Fibroblast of skin of left biceps (primary cell): ENCODE results near the gene PKN3.
A peak's percentile ranks its signal among the peaks of the same experiment; 100 is the strongest.
"Not testable (repeated sequence)": the region's sequence is repeated elsewhere in the genome, so short reads cannot be mapped to it uniquely, and the experiment has no call there.

Experiments
- DNase-seq, 2 experiments: peaks; one replicate each; pipeline ENCODE4 v3.0.0-alpha.2; 2013; ENCODE audit warnings: low read depth in 2 of 2

Gene PKN3

DNA sequence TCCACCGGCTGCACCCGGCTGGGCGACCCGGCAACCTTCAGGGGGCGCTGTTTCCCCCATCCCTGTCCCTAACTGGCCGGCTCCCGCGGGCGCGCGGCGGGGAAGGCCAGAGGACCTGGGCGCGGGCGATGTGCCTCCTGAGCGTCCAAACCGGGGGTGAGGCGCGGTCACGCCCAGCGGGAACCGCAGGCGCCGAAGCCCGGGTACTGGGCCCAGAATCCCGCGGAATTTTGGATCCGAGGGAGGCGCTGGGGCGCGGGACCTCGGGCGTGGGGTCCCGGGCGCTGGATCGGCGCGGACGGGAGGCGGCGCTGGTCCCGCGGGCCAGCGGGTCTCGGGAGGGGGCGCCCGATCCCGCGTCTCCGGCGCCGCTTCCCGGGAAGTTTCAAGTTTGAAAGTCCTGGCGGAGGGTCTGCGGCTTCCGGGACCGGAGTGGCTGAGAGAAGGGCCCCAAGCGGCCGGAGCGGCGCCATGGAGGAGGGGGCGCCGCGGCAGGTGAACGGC, at the start of gene PKN3:
PKN3 (plus strand) TSS at position 59 of the 504 bp plus-strand sequence; CDS start at position 472, 413 bp downstream.
- no peak for DNase-seq

DNA sequence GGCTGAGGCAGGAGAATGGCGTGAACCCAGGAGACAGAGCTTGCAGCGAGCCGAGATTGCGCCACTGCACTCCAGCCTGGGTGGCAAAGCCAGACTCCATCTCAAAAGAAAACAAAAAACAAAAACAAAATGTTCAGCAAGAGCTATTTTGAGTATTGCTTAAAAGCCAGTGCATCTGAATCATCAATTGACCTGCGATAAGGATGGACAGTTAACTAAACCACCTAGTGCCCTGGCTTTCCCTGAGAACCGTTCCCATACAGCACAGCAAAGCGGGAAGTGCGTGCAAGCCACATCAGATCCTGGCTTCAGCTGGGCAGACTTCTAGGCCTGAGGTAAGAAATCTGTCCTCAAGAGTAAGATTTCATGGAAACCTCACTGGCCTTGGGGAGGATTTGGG, 48.4 kb upstream of the PKN3 start:
- no peak for DNase-seq

DNA sequence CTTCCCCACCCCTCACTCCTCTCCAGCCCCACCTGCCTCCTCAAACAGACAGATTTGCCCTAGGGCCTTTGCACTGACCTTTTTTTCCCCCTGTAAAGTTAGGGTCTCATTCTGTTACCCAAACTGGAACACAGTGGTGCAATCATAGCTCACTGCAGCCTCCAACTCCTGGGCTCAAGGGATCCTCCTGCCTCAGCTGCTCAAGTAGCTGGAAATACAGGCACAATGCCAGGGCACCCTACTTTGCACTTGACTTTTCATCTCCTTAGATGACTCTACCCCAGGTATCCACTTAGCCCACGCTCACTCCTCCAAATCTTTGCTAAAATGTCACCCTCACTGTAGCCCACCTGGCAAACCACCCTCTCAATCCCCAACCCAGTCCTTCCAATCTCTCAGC, 47.8 kb upstream of the PKN3 start:
- no peak for DNase-seq

DNA sequence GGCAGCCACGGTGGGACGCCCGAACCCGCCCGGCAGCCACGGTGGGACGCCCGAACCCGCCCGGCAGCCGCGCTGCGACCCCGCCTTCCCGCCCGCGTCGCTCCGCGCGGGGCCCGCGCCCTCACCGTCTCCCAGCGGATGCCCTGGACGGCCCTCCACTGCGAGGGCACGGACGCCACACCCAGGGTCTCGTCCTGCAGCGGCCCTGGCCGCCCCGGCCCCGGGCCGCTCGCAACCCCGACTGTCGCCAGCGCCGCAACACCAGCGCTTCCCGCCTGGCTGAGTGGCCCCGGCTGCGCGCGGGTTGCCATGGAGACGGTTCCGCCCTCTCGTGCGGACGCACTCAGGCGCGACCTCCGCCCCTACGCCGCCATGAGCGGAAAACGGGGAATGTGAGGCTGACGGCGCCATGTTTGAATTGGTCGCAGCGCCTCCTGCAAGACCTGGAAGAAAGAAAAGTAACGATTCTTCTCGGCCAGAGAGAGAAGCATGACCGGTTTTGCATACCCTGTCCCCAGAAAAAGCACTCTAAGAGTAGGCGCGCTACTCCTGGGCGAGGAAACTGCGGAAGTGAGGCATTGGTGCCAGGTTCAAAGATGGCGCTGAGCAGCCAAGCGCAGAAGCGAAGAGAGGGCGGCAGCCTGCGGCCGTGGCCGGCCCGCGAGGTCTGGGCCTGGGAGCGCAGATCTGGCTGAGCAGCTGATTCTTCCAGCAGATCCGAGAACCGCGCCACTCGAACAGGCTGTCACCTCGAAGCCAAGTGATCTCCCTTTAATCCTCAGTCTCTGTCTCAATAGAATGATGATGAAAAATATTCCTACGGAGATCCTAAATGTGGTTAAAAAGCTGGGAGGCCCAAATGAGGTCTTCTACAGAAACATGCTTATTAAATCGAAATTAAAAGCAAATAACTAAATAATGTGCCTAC, 45.6 kb upstream of the PKN3 start, which contains the start of gene DYNC2I2:
DYNC2I2 (minus strand) TSS at position 432 of the 928 bp plus-strand sequence; CDS start at position 311, 121 bp downstream.
- DNase-seq, result peak; percentile 78 to 82

DNA sequence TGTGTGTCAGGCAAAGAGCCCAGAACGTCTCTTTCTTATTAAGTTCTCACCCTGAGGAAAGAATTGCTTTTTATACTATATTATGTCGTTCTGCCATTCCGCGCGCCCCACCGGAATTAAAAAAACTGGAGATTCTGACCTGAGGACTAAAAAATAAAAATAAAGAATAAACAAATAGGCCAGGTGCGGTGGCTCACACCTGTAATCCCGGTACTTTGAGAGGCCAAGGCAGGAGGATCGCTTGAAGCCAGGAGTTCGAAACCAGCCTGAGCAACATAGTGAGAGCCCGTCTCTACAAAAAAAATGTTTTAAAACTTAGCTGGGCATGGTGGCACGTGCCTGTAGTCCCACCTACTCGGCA, 45.0 kb upstream of the PKN3 start:
- DNase-seq, result no peak

DNA sequence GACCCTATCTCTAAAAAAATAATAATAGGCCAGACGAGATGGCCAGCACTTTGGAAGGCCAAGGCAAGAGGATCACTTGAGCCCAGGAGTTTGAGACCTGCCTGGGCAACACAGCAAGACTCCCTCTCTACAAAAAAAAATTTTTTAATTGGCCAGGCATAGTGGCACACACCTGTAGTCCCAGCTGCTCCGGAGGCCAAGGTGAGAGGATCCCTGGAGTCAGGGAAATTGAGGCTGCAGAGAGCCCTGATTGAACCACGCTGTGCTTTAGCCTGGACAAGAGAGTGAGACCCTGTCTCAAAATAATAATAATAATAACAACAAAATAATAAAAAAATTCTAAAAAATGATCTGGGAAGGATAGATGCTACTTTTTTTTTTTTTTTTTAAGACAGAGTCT, 44.5 kb upstream of the PKN3 start:
- DNase-seq, result no peak

DNA sequence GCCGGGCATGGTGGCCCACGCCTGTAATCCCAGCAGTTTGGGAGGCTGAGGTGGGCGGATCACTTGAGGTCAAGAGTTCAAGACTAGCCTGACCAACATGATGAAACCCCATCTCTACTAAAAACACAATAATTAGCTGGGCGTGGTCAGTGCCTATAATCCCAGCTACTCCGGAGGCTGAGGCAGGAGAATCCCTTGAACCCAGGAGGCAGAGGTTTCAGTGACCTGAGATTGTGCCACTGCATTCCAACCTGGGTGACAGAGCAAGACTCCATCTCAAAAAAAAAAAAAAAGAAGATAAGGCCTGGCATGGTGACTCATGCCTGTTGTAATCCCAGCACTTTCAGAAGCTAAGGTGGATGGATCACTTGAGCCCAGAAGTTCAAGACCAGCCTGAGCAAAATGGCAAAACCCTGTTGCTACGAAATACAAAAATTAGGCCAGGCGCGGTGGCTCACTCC, 35.8 kb upstream of the PKN3 start:
- not testable (repeated sequence) for DNase-seq

DNA sequence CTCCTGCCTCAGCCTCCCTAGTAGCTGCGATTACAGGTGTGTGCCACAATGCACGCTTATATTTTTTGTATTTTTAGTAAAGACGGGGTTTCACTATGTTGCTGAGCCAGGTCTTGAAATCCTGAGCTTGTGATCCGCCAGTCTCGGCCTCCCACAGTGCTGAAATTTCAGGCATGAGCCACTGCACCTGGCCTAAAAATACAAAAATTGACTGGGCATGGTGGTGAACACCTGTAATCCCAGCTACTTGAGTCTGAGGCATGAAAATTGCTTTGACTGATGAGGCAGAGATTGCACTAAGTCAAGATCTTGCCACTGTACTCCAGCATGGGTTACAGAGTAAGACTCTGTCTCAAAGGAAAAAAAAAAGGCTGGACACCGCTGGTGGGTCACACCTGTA, 32.5 kb upstream of the PKN3 start:
- DNase-seq, result no peak

DNA sequence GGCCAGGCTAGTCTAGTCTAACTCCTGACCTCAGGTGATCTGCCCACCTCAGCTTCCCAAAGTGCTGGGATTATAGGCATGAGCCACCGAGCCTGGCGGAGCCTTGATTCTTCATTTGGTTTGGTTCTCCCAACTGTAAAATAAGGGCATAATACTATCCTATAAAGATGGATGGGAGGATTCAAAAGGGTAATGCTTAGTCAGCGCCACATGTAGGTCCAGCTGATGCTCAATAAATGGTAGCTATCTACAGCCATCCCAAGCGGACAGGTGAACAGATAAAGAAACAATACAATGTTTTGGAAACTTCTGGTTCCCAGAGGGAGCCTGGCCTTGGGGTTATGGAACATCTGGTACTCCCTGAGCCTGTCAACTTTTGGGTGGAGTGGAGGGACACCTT, 26.9 kb upstream of the PKN3 start:
- DNase-seq, result no peak

DNA sequence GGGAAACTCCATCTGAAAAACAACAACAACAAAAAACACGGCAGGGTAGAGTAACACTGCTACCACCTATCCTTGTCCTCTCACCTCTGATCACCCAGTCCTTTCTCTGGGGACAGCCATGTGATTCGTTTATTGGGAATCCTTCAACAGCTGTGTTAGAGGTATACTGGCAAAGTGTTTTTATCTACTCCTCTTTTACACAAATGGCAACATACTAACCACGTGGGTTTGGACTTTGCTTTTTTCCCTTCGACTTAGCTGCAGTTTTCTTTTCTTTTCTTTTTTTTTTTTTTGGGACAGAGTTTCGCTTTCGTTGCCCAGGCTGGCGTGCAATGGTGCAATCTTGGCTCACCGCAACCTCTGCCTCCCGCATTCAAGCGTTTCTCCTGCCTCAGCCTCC, 24.5 kb upstream of the PKN3 start:
- DNase-seq, result no peak

DNA sequence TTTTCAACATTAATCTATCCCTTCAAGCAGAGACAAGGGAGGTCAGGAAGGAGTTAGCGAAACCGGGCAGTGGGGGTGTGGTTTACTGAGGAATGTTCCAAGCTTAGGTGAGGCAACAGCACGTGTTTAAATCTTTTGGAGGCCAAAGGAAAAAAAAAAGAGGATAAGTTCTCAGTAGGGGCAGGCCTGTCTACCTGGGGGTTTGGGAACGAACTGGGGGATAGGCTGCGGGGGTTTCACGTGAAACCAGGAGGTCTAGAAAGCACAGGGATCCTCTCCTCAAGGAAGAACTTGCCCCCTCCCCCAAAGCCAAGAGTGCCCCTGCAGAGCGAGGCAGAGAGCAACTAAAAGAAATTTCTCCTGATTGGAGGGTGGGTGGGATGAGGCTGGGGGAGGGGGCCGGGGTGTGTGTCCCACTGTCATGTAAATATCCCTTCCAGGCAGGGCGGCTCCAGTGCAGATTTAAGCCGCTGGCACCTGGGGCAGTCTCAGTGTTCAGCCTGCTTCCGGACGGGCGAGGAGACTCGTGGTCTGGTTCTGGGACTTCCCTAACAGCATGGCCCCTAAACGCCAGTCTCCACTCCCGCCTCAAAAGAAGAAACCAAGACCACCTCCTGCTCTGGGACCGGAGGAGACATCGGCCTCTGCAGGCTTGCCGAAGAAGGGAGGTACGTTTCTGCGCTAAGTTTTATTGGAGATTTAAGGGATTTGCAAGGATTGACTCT, 18.8 kb upstream of the PKN3 start:
- DNase-seq, result no peak

DNA sequence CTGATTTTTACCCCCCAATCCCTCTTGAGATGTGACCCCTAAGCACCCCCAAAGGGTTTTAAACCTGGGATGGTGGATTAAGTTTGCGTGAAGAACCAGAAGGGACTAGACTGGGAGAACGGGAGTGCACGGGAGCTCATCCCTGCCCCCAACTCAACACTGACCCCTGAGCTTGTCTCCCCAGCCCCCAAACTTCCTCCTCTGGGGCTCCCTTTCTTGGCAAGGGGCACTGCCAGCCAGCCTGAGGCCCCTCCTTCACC, 18.3 kb upstream of the PKN3 start:
- no peak for DNase-seq

DNA sequence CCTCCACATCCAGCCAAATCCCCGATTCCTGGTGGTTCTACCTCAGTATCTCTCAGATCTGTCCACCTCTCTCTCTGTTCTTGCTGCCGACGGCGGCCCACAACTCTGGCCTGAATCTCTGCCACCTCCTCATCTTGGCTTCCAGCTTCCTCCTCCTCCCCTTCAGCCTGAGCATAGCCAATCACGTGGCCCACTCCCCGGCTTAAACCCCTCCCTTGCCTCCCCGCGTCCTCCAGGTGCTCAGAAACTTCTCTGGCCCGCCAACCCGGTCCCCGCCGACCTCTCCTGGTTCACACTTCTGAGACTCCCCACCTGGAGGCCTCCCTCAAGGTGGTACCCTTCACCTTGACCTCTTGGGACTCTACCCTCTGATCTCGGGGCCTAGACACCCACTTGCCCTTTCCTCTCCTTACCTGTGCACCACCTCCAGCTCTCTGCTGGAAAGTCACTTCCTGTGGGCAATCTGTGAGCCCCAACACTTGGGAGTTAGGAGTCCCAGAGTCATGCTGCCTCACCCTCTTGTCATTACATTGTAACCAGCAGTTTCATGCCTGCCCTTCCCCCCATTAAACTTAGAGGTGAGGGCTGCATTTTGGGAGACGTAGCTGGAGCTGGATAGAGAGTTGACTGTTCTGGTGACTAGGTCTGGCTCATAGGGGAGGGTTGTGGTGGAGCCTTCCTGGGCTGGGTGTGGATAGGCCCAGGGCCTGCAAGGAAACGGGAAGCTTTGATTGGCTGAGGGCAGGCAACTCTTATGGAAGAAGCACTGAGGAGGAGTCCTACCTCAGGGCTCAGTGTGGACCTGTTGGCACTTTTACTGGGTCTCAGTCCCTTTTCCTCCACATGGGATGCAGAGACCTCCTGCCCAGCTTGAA, 17.7 kb upstream of the PKN3 start:
- DNase-seq, result no peak

DNA sequence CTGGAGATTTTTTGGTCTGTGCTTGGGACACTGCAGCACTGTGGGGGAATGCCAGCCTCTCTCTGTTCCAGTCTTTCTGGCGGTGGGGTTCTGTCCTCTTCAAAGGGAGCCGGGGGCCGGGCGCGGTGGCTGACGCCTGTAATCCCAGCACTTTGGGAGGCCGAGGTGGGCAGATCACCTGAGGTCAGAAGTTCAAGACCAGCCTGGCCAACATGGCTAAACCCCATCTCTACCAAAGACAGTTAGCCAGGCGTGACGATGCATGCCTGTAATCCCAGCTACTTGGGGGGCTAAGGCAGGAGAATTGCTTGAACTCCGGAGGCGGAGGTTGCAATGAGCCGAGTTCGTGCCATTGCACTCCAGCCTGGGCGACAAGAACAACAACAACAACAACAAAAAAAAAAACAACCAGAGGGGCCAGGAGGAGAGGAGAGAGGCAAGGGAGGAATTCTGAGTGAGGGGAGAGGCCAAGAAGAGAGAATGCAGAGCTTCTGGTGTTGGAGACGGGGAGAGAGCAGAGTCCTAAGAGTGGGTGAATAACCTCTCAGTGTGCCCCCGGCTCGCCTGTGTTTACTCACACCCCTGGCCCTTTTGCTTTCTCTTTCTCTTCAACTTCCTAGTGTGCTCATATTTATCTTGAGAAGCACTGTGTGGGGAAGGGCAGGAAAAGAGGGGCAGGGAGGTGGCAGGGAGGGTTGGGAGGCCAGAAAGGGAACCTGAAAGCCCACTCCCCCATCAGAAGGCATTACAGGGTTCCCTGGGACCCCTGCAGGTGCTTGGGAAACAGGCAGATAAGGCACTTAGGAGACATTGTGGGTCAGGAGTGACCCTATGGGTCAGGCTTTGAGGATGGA, 16.4 kb upstream of the PKN3 start:
- DNase-seq, result no peak

DNA sequence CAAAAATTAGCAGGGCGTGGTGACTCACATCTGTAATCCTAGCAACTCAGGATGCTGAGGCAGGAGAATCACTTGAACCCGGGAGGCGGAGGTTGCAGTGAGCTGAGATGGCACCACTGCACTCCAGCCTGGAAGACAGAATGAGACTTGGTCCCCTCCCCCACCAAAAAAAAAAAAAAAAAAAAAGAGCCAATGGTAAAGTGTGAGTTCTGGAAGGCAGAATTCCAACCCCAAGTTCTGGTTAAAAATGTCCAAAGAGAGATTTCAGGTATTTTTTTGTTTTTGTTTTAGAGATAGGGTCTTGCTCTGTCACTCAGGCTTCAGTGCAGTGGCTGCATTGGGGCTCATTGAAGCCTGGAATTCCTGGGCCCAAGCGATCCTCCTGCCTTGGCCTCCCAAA, 14.8 kb upstream of the PKN3 start:
- DNase-seq, result no peak

DNA sequence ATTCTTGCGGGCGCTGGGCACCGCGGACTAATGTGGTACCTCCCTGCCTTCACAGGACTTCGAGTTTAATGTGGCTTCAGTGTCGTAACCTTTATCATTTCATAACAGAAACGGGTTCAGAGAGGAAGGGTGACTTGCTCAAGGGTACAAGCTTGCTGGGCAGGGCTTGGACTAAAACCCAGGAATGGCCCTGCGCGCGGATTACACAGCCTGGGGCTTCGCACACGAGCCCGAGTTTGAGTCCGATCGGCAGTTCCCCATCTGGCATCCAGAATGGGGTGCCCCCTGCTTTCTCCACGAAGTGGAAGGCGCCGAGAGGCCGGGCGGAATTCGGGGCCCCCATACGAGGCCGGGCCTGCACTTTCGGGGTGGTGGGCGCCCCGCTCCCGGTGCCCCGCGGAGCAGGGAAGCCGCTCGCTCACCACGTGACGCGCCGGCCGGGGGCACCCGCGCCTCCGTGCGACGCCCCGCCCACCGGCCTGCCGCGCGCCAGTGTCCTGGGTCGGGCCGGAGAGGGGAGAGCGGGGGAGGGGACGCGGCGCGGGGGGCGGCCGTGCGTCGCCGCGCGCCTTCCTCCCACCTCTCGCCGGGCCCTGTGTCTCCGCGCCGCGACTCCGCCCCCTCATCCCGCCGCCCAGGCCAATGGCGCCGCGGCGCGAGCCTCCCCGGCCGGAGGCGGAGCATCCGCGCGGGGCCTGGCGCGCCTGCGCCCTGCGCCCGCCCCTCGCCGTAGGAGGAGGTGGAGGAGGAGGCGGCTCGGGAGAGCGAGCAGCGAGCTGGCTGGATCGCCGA, 13.6 kb upstream of the PKN3 start, which contains the start of gene SET:
SET (plus strand) TSS at position 722 of the 792 bp plus-strand sequence. CDS start 361 bp downstream, outside the sequence.
- peak; percentile 83 to 88 for DNase-seq

DNA sequence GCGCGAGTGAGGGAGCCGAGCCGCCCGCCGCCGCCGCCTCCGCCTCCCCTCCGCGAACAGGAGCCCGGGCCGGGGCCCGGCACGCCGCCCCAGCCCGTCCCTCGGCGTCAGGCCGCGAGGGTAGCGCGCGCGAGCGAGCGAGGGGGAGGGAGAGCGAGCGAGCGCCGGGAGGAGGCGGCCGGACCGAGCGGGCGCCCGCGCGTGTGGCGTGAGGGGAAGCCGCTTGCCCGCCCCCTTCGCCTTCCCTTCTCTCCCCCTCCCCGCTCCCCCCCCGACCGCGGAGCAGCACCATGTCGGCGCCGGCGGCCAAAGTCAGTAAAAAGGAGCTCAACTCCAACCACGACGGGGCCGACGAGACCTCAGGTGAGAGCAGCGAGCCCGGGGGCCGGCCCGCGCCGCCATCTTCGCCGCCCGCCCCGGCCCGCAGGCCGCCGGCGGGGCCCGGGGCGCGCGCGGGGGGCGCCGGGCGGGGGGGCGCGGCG, 13.0 kb upstream of the PKN3 start:
- no peak for DNase-seq

DNA sequence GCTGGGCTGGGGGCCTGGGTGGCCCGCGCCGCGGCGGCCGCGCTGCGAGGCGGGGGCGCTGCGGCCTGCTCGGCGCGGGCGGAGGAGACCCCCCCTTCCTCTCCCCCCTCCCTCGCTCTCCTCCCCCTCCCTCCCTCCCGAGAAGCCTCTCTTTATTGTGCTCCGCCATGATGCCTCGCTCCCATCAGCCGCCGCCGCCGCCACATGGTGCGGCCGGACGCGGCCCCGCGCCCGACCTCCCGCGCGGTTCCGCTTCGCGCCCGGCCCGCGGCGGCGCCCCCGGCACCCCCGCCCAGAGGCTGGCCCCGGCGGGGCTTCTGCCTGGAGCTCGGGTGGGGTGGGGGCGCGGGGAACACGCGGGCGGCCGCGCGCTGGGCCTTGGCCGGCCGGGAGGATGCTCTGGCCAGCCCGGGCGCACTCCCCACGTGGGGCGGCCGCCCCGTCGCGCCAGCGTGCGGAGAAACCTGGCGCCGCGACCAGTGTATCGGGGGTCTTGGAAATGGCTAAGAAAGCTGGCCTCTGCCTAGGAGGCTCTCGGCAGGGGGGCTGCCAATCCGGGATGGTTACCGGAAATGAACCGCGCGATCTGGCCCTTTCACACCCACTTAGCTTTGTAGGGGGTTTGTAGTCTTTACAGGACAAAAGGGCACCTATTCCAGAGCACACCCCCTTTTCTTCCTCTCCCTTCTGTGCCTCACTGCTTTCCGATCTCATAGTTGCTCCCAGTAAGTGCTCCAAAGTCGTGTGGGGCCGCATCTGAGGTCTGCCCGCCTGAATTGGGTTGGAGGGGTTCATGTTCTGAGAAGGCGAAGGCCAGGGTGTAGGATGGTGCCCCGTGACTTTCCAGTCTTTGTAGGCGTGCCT, 12.3 kb upstream of the PKN3 start:
- no peak for DNase-seq

DNA sequence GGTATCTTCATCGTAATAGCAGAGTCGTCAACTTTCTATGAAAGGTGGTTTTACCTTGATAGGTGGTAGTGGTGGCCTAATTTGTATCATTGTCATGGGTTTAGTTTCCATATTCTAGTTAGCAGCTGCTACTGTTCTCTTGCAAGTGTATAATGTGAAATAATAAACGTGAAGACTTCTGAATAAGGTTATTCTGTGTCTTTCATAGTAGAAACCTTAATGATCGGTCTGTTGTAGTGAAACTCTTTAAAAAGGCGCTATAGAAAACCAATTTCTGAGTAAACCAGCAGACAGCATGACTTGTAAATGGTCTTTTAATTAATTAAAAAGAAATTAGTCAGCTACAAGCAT, 11.6 kb upstream of the PKN3 start:
- DNase-seq, result no peak
